GM19238 (cell line): ENCODE data around the gene CACUL1.
"Not testable (repeated sequence)": the region's sequence is repeated elsewhere in the genome, so short reads cannot be mapped to it uniquely, and the experiment has no call there.

Source experiments
- DNase-seq: peaks from one replicate; pipeline ENCODE4 v3.0.0; 2011; ENCODE audit warnings: low spot score; ENCODE audit not compliant: insufficient read length

Gene CACUL1

DNA sequence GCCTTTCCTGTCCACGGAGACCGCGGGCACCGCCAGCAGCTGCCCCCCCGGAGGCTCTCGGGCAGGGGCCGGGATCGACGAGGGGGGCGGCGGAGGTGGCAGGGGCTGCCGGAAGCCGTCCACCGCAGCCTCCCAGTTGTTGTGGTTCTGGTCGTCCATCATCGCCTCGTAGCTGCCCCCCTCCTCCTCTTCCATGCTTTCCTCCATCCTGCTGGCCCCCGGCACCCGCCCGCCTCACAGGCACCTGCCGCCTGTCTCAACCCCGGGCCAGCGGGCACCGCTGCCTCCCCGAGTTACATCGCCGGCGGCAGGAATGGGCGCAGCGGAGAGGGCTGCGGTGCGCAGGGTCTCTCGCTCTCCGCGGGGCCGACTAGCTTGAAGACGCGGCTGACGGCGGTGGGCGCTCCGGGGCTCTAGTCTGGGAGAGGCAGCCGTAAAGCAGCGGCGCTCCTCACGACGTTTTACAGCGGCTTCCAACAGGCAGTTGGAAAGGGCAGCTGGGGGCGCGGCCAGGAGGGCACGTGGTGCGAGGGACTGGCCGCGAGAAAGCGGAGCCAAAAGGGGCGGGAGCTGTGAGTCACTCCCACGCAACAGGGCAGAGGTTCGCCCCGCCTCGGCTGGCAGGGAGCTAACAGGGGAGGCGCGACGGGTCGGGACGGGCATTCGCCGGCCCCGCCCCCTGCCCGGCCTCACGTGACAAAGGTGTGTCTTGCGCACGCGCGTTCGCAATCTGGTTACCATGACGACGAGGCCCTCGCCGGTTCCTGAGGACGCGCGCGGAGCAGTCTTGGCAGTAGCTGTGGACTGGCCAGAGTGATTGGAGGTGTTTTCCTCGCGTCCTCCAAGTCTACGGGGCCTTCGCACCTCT is at the start of gene CACUL1:
Gene CACUL1 (minus strand): TSS at position 415 of the 868 bp plus-strand sequence. CDS start 208 bp downstream, at position 207.
- DNase-seq, result peak; percentile 97

DNA sequence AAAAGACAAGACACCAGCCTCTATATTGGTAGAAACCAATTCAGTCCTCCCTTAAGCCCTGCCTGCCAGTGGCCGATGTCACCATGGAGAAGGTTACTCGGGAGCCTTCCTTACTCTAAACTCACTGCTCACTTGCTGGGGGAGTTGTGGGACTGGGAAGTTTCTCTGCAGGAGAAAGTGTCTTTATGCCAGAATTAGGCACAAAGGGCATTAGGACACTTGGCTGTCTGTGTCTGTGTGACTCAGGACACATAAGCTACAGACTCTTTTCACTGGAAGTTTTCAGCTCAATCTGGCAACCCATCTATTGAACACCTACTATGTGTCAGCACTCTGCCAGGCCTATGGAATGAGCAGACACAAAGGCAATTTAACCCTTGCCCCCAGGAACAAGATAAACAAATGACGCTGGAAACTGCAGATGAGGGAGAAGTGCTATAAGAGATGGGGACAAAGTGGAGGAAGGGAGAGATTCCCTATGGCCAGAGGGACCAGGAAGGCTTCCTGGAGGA is 49.5 kb upstream of the CACUL1 start:
- no peak for DNase-seq

DNA sequence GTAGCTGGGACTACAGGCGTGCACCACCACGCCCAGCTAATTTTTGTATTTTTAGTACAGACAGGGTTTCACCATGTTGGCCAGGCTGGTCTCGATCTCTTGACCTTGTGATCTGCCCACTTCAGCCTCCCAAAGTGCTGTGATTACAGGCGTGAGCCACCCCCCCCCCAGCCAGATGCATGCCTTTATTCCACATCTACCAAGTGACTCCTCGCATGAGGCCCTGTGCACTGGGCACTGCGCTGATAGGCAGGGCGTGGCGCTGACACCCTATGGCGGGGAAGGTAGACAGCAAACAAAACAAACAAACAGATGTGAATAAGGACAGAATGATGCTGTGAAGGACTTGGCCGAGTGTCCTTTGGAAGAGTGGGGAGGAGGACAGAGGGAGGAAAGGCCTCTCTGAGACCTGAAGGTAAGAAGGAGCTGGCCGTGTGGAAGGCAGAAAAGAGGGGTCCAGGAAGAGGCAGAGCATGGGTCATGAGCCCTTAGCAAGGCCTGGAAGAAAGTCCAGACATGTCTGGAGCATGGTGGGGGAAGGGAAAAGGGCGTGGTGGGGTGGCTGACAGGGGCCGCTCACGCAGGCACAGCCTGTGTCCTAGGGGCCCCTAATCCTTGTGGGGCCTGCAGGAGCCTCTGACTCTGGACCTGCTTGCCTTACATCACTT is 47.5 kb upstream of the CACUL1 start:
- DNase-seq, result no peak

DNA sequence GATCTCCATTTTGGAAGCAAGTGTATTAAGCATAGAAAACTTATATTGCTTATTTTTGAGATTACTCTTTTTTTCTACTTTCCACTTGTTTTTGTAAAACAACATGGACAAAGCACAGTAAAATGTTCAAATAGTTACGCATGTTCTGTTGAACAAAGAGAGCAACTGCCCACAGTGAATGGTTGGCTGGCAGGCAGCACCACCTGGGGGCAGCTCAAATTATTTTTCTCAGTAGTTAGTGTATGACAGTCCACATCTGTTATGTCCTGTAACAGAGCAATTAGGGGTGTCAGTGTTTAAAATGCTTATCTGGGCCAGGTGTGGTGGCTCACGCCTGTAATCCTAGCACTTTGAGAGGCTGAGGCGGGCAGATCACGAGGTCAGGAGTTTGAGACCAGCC is 46.1 kb upstream of the CACUL1 start:
- DNase-seq, result no peak

DNA sequence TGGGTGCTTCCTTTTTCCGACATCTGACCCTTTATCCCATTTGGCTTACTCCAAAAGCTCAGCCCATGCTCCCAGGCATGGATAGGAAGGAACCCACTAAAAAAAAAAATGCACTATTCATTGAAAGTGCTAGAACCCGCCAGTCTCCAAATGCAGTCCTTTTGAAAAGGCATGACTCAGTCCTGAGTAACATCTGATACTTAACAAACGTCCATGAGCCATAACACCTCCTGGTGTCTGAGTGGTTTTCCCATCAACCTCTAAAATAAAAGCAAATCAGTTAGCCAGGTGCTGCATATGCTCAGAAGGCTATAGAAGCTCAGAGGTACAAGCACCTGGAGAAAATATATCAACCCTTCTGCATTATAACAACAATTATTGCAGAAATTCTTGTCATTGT is 45.0 kb upstream of the CACUL1 start:
- DNase-seq, result no peak

GRCh38 chr10:118798231-118798662 is 43.5 kb upstream of the CACUL1 start:
- DNase-seq, result no peak

DNA sequence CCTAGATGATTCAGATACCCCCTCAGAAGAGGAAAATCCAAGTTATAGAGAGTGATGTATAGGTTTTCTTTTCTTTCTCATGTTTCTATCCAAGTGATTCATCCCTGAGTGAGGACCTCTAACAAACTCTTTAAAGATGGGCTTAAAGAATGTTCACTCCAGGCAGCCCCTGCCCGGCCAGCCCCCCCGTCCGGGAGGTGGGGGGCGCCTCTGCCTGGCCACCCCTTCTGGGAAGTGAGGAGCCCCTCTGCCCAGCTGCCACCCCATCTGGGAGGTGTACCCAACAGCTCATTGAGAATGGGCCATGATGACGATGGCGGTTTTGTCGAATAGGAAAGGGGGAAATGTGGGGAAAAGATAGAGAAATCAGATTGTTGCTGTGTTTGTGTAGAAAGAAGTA is 40.2 kb upstream of the CACUL1 start:
- not testable (repeated sequence) for DNase-seq

GRCh38 chr10:118793545-118793944 is 38.8 kb upstream of the CACUL1 start:
- no peak for DNase-seq

DNA sequence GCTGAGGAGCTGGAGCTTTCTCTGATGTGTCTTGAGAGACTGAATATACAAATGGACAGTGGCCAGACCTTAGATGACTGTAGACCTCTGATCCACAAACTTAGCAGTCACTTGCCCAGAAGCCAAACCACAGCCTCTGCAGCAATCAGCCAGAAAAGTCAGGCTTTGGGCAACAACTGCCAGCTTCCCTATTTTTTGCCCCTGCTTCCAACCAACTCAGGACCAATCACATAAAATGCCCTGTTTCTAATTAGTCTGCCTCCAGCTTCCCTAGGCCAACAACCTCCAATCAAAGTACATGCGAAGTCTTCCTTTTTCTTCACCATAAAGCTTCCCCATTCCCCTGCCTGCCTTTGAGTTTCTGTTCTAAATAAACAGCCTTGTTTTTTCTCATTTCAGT is 37.8 kb upstream of the CACUL1 start:
- DNase-seq, result no peak

DNA sequence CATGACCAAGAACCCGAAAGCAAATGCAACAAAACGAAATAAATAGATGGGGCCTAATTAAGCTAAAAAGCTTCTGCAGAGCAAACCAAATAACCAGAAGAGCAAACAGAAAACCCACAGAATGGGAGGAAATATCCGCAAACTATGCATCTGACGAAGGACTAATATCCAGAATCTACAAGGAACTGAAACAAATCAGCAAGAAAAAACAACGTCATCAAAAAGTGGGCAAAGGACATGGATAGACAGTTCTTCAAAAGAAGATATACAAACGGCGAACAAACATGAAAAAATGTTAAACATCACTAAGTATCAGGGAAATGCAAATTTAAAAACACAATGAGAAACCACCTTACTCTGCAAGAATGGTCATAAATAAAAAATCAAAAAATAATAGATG is 35.3 kb upstream of the CACUL1 start:
- no peak for DNase-seq

GRCh38 chr10:118785551-118785950 is 30.8 kb upstream of the CACUL1 start:
- no peak for DNase-seq

DNA sequence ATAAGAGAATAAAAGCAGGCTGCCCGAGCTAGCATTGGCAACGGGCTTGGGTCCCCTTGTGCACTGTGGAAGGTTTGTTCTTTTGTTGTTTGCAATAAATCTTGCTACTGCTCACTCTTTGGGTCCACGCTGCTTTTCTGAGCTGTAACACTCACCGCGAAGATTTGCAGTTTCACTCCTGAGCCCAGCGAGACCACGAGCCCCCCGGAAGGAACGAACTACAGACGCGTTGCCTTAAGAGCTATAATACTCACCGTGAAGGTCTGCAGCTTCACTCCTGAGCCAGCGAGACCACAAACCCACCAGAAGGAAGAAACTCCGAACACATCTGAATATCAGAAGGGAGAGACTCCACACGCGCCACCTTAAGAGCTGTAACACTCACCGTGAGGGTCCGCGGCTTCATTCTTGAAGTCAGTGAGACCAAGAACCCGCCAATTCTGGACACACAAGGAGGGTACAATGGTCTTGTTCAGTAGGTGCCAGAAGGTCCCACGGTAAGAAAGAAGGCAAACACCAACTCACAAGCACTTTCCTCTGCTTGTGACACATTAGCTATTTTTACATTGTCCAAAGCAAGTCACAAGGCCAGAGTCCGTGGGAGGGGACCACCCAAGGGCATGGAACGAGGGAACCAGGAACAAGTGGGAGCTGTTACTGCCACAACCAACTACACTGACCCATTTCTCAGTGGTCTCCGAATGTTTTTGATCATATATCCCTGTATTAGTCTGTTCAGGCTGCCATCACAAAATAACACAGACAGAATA is 29.2 kb upstream of the CACUL1 start:
- no peak for DNase-seq

GRCh38 chr10:118782916-118783465 is 28.2 kb upstream of the CACUL1 start:
- not testable (repeated sequence) for DNase-seq

- no peak for DNase-seq
Measured at GRCh38 chr10:118781541-118781940, 26.8 kb upstream of the CACUL1 start.

DNA sequence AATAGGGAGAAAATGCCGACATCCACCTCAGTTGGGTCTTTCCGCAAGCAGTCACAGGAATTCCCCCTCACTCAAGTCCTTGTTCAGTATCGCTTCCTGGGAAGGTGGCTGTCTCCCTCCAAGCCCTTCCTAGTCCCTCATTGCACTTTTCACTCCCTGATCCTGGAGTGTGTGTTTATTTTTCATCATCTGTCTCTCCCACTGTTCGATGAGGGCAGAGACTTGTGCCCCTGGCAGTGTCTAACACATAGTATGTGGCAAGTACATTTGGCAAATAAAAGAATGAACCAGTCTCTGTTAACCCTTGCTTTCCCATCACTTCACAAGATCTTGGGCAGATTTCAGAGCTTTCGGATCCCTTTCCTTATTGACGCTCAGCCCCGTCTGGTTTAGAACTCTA is 24.0 kb upstream of the CACUL1 start:
- no peak for DNase-seq

GRCh38 chr10:118776960-118777359 is 22.2 kb upstream of the CACUL1 start:
- DNase-seq, result no peak

- DNase-seq, result no peak
Measured at GRCh38 chr10:118776033-118776432, 21.3 kb upstream of the CACUL1 start.

- no peak for DNase-seq
Measured at GRCh38 chr10:118775478-118775877, 20.7 kb upstream of the CACUL1 start.

DNA sequence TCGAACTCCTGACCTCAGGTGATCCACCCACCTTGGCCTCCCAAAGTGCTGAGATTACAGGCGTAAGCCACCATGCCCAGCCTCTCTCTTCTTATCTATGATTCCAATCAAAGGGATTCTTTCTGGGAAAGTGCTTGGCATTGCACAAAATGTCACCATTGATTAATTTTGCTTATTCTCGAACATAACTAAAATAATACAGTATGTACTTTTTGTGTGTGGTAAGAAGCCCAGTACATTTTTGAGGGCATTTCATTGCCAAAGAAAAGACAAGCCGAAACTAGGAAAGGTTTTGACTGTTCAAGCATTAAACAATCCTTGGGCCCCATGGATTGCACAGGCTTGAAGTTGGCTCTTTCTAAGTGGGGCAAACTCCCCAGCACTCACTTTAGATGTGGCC is 18.3 kb upstream of the CACUL1 start:
- DNase-seq, result no peak

DNA sequence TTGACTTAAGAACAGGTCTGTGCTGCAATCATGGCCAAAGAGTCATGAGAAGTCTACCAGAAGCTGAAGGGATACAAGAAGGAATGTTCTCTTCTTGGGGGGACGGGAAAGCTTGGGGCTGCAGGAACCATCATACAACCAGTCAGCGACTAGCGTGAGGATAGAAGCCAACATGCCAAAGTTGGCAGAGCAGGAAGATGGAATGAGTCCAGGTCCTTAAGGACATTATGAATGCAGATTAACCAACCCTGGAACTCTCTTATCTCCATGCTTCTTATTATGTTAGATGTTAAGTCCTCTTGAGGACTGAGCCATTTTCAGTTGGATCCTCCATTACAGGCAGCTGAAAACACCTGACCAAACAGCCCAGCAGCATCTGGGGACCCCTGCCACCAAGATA is 17.2 kb upstream of the CACUL1 start:
- no peak for DNase-seq

GRCh38 chr10:118769898-118770600 is 15.3 kb upstream of the CACUL1 start:
- DNase-seq, result no peak
